ENCODE measurements around the gene PPP2R2D. TPM values are rescaled to one million over a fixed set of nuclear protein-coding genes. Genes with fewer than 3 reads are reported as not detected.
"Not testable (repeated sequence)": the region's sequence is repeated elsewhere in the genome, so short reads cannot be mapped to it uniquely, and the experiment has no call there.

PPP2R2D gene
- polyA plus RNA-seq, 1 of the 3 experiments (the other 2 are of a cell fraction), result 25.1 TPM

GRCh38 chr10:131949041-131949862 lies 48.4 kb downstream of the PPP2R2D start:
- no peak overlapping the region for H3K4me3 ChIP-seq (ENCODE audit: low read depth in 2 of 2, low read length in 1 of 2)
- H3K36me3 ChIP-seq (replicated peaks in 1 of 2; ENCODE audit: control insufficient read depth in 1 of 2, insufficient read depth in 2 of 2, low read length in 1 of 2), result peaks cover 27 to 44% of the 10 kb centered on the region in 2 experiments
- H4K20me1 ChIP-seq (ENCODE audit: insufficient read depth), result no peaks in the 10 kb centered on the region
- no peak for TF ChIP-seq EZH2phosphoT487 (IDR thresholded peaks at IDR 0.05; ENCODE audit: borderline replicate concordance, low read depth)
- TF ChIP-seq YY1 (IDR thresholded peaks at IDR 0.05; ENCODE audit: low read depth), result no peak
- TF ChIP-seq GABPA (IDR thresholded peaks at IDR 0.05; ENCODE audit: low read depth), result no peak
- TF ChIP-seq, protein P1, sequence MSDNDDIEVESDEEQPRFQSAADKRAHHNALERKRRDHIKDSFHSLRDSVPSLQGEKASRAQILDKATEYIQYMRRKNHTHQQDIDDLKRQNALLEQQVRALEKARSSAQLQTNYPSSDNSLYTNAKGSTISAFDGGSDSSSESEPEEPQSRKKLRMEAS (IDR thresholded peaks at IDR 0.05; ENCODE audit: low read depth), result no peak
- no peak for TF ChIP-seq MXI1 (IDR thresholded peaks at IDR 0.05; ENCODE audit: low read depth, low read length)
- TF ChIP-seq NFIC (IDR thresholded peaks at IDR 0.05; ENCODE audit: borderline replicate concordance), result no peak
- H3K79me2 ChIP-seq (ENCODE audit: insufficient read depth), result no peaks in the 10 kb centered on the region; the same call in 1 of the 2 replicates
- 94% methylated on average over 23 of the region's 23 CpGs for WGBS (ENCODE audit: low lambda C conversion rate)
- no peaks in the 10 kb centered on the region for H3K9me3 ChIP-seq
- H2AFZ ChIP-seq (ENCODE audit: low read depth), result no peak overlapping the region
- no peak overlapping the region for H3K27ac ChIP-seq (ENCODE audit: low read depth in 2 of 2, low read length in 1 of 2)
- H3K9ac ChIP-seq, result no peak overlapping the region
- H3F3A ChIP-seq (replicated peaks; ENCODE audit: insufficient read depth), result peaks cover 21% of the 10 kb centered on the region
- no peaks in the 10 kb centered on the region for H3K27me3 ChIP-seq (ENCODE audit: insufficient read depth)
- H3K4me2 ChIP-seq, result no peak overlapping the region
- DNase-seq, result no peak
- POLR2A ChIA-PET, result interaction anchor here (0.6 kb wide), 1 partner anchor 182 kb away, joined by 4 read pairs; no protein-coding TSS in a partner anchor
- peaks cover 0 to 30% of the 10 kb centered on the region in 2 experiments; a peak in 3 of 4 replicates for H3K4me1 ChIP-seq (ENCODE audit: control insufficient read depth in 1 of 2, insufficient read depth in 2 of 2, low read depth in 1 of 2, low read length in 1 of 2)
- H3K9me2 ChIP-seq, result no peaks in the 10 kb centered on the region
- CTCF ChIA-PET, result interaction anchor here (0.8 to 2.0 kb wide), 3 partner anchors 12 to 184 kb away, joined by 3 to 7 read pairs (median 3); no protein-coding TSS in a partner anchor

GRCh38 chr10:131949908-131950307 lies 49.1 kb downstream of the PPP2R2D start:
- not testable (repeated sequence) for H3K9me3 ChIP-seq; H2AFZ ChIP-seq (ENCODE audit: low read depth); DNase-seq; H3K4me2 ChIP-seq; H3K4me3 ChIP-seq (ENCODE audit: low read depth in 2 of 2, low read length in 1 of 2); H4K20me1 ChIP-seq (ENCODE audit: insufficient read depth); H3K9me2 ChIP-seq; H3K27ac ChIP-seq (ENCODE audit: low read depth in 2 of 2, low read length in 1 of 2); H3K9ac ChIP-seq; H3K79me2 ChIP-seq (ENCODE audit: insufficient read depth); H3K27me3 ChIP-seq (ENCODE audit: insufficient read depth)
- 88% methylated on average over 5 of the region's 7 CpGs for WGBS (ENCODE audit: low lambda C conversion rate)
- CTCF ChIA-PET, result interaction anchor here (0.8 to 2.0 kb wide), 2 partner anchors 11 to 73 kb away, joined by 3 to 7 read pairs; no protein-coding TSS in a partner anchor
- Histone ChIP-seq H3F3A (replicated peaks; ENCODE audit: insufficient read depth) (peaks cover 24% of the 10 kb centered on the region), H3K36me3 (replicated peaks in 1 of 2; ENCODE audit: control insufficient read depth in 1 of 2, insufficient read depth in 2 of 2, low read length in 1 of 2) (peaks cover 30 to 49% of the 10 kb centered on the region in 2 experiments), H3K4me1 (ENCODE audit: control insufficient read depth in 1 of 2, insufficient read depth in 2 of 2, low read depth in 1 of 2, low read length in 1 of 2) (peaks cover 0 to 30% of the 10 kb centered on the region in 2 experiments; a peak in 3 of 4 replicates)
- POLR2A ChIA-PET, result interaction anchor here (0.6 kb wide), 1 partner anchor 181 kb away, joined by 4 read pairs; no protein-coding TSS in a partner anchor

GRCh38 chr10:131954356-131954965 lies 53.7 kb downstream of the PPP2R2D start:
- H3K9me3 ChIP-seq, result no peaks in the 10 kb centered on the region
- CTCF ChIA-PET, result interaction anchor here (0.6 kb wide), 1 partner anchor 69 kb away, joined by 4 read pairs; no protein-coding TSS in a partner anchor
- no peak overlapping the region for H2AFZ ChIP-seq (ENCODE audit: low read depth)
- no peaks in the 10 kb centered on the region; the same call in 1 of the 2 replicates for H3K79me2 ChIP-seq (ENCODE audit: insufficient read depth)
- no peak overlapping the region for H3K27ac ChIP-seq (ENCODE audit: low read depth in 2 of 2, low read length in 1 of 2)
- no peak overlapping the region for H3K4me2 ChIP-seq
- H3K9me2 ChIP-seq, result no peaks in the 10 kb centered on the region
- no peaks in the 10 kb centered on the region for H3K27me3 ChIP-seq (ENCODE audit: insufficient read depth)
- peaks cover 18 to 42% of the 10 kb centered on the region in 2 experiments for H3K36me3 ChIP-seq (replicated peaks in 1 of 2; ENCODE audit: control insufficient read depth in 1 of 2, insufficient read depth in 2 of 2, low read length in 1 of 2)
- POLR2A ChIA-PET, result no interaction called here
- no peak overlapping the region for H3K4me3 ChIP-seq (ENCODE audit: low read depth in 2 of 2, low read length in 1 of 2)
- whole genome bisulfite sequencing (ENCODE audit: low lambda C conversion rate), result 97% methylated on average over 21 of the region's 21 CpGs
- no peak overlapping the region for H3K9ac ChIP-seq
- no peak for DNase-seq
- no peaks in the 10 kb centered on the region for H3K4me1 ChIP-seq (ENCODE audit: control insufficient read depth in 1 of 2, insufficient read depth in 2 of 2, low read depth in 1 of 2, low read length in 1 of 2)
- no peaks in the 10 kb centered on the region for H4K20me1 ChIP-seq (ENCODE audit: insufficient read depth)
- H3F3A ChIP-seq (replicated peaks; ENCODE audit: insufficient read depth), result peaks cover 5% of the 10 kb centered on the region
- no peak for TF ChIP-seq GABPA (IDR thresholded peaks at IDR 0.05; ENCODE audit: low read depth)
- no peak for TF ChIP-seq SIN3A (IDR thresholded peaks at IDR 0.05; ENCODE audit: borderline replicate concordance, low read depth, low read length)
- TF ChIP-seq CTCF (IDR thresholded peaks at IDR 0.05), result no peak
- no peak for TF ChIP-seq SMC3 (IDR thresholded peaks at IDR 0.05; ENCODE audit: low read depth, low read length)
- no peak for TF ChIP-seq RFX5 (IDR thresholded peaks at IDR 0.05; ENCODE audit: low read length)
- TF ChIP-seq RAD21 (IDR thresholded peaks at IDR 0.05; ENCODE audit: low read length), result no peak
- TF ChIP-seq, protein P2, sequence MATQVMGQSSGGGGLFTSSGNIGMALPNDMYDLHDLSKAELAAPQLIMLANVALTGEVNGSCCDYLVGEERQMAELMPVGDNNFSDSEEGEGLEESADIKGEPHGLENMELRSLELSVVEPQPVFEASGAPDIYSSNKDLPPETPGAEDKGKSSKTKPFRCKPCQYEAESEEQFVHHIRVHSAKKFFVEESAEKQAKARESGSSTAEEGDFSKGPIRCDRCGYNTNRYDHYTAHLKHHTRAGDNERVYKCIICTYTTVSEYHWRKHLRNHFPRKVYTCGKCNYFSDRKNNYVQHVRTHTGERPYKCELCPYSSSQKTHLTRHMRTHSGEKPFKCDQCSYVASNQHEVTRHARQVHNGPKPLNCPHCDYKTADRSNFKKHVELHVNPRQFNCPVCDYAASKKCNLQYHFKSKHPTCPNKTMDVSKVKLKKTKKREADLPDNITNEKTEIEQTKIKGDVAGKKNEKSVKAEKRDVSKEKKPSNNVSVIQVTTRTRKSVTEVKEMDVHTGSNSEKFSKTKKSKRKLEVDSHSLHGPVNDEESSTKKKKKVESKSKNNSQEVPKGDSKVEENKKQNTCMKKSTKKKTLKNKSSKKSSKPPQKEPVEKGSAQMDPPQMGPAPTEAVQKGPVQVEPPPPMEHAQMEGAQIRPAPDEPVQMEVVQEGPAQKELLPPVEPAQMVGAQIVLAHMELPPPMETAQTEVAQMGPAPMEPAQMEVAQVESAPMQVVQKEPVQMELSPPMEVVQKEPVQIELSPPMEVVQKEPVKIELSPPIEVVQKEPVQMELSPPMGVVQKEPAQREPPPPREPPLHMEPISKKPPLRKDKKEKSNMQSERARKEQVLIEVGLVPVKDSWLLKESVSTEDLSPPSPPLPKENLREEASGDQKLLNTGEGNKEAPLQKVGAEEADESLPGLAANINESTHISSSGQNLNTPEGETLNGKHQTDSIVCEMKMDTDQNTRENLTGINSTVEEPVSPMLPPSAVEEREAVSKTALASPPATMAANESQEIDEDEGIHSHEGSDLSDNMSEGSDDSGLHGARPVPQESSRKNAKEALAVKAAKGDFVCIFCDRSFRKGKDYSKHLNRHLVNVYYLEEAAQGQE (IDR thresholded peaks at IDR 0.05; ENCODE audit: low read depth, low read length), result no peak
- TF ChIP-seq TCF12 (IDR thresholded peaks at IDR 0.05), result no peak
- TF ChIP-seq POLR2AphosphoS5 (IDR thresholded peaks at IDR 0.05; ENCODE audit: low read depth, low read length), result no peak

Data from SK-N-SH (cell line).